Ishikawa (cell line): ENCODE results near the gene ARHGEF4.

Experiments
- CEBPB ChIP-seq: IDR thresholded peaks from 2 replicates; pipeline ENCODE4 v1.6.1; 2012
- CREB1 ChIP-seq: IDR thresholded peaks from 2 replicates; pipeline ENCODE4 v1.6.1; 2012; ENCODE audit warnings: low read depth
- EGR1 ChIP-seq: IDR thresholded peaks from 2 replicates; pipeline ENCODE4 v1.6.1; 2012
- EP300 ChIP-seq: IDR thresholded peaks from 2 replicates; pipeline ENCODE4 v1.6.1; 2012; ENCODE audit warnings: borderline replicate concordance
- FOXM1 ChIP-seq: IDR thresholded peaks from 2 replicates; pipeline ENCODE4 v1.6.1; 2012; ENCODE audit warnings: low read depth, borderline replicate concordance
- NFIC ChIP-seq: IDR thresholded peaks from 2 replicates; pipeline ENCODE4 v1.6.1; 2012
- RAD21 ChIP-seq: IDR thresholded peaks from 2 replicates; pipeline ENCODE4 v1.6.1; 2012; ENCODE audit warnings: low read depth
- TAF1 ChIP-seq: IDR thresholded peaks from 2 replicates; pipeline ENCODE4 v1.6.1; 2012; ENCODE audit warnings: low read depth, mild to moderate bottlenecking
- TCF12 ChIP-seq: IDR thresholded peaks from 2 replicates; pipeline ENCODE4 v1.6.1; 2012; ENCODE audit warnings: low read depth
- TEAD4 ChIP-seq: IDR thresholded peaks from 2 replicates; pipeline ENCODE4 v1.6.1; 2012
- USF1 ChIP-seq: IDR thresholded peaks from 2 replicates; pipeline ENCODE4 v1.6.1; 2012
- YY1 ChIP-seq: IDR thresholded peaks from 2 replicates; pipeline ENCODE4 v1.6.1; 2012; ENCODE audit warnings: low read depth
- ZBTB7A ChIP-seq: IDR thresholded peaks from 2 replicates; pipeline ENCODE4 v1.6.1; 2012; ENCODE audit warnings: low read depth
- TF ChIP-seq, protein P1 (sequence below): IDR thresholded peaks from 2 replicates; pipeline ENCODE4 v1.6.1; 2012; ENCODE audit warnings: low read depth, mild to moderate bottlenecking
- TF ChIP-seq, protein P2 (sequence below): IDR thresholded peaks from 2 replicates; pipeline ENCODE4 v1.6.1; 2012

ARHGEF4 gene

GRCh38 chr2:131050896-131051295 is 214.2 kb downstream of the ARHGEF4 start:
- TF ChIP-seq, protein P1, sequence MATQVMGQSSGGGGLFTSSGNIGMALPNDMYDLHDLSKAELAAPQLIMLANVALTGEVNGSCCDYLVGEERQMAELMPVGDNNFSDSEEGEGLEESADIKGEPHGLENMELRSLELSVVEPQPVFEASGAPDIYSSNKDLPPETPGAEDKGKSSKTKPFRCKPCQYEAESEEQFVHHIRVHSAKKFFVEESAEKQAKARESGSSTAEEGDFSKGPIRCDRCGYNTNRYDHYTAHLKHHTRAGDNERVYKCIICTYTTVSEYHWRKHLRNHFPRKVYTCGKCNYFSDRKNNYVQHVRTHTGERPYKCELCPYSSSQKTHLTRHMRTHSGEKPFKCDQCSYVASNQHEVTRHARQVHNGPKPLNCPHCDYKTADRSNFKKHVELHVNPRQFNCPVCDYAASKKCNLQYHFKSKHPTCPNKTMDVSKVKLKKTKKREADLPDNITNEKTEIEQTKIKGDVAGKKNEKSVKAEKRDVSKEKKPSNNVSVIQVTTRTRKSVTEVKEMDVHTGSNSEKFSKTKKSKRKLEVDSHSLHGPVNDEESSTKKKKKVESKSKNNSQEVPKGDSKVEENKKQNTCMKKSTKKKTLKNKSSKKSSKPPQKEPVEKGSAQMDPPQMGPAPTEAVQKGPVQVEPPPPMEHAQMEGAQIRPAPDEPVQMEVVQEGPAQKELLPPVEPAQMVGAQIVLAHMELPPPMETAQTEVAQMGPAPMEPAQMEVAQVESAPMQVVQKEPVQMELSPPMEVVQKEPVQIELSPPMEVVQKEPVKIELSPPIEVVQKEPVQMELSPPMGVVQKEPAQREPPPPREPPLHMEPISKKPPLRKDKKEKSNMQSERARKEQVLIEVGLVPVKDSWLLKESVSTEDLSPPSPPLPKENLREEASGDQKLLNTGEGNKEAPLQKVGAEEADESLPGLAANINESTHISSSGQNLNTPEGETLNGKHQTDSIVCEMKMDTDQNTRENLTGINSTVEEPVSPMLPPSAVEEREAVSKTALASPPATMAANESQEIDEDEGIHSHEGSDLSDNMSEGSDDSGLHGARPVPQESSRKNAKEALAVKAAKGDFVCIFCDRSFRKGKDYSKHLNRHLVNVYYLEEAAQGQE: no peak
- no peak for TF ChIP-seq TAF1
- TF ChIP-seq USF1: no peak
- TF ChIP-seq, protein P2, sequence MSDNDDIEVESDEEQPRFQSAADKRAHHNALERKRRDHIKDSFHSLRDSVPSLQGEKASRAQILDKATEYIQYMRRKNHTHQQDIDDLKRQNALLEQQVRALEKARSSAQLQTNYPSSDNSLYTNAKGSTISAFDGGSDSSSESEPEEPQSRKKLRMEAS: no peak
- no peak for TF ChIP-seq EGR1
- TF ChIP-seq CEBPB: no peak
- no peak for TF ChIP-seq YY1

- TF ChIP-seq ZBTB7A (no peak), FOXM1 (no peak), YY1 (no peak), EGR1 (no peak), RAD21 (no peak)
Measured at GRCh38 chr2:131052741-131053263, 216.1 kb downstream of the ARHGEF4 start.

GRCh38 chr2:131054488-131054887 is 217.8 kb downstream of the ARHGEF4 start:
- TF ChIP-seq EGR1 (no peak), NFIC (no peak), CREB1 (no peak), USF1 (no peak), RAD21 (no peak), TAF1 (no peak), CEBPB (no peak), ZBTB7A (no peak), FOXM1 (no peak), YY1 (no peak), EP300 (no peak), TCF12 (no peak), TEAD4 (no peak)
- TF ChIP-seq, protein P1: no peak
- TF ChIP-seq, protein P2: no peak

DNA sequence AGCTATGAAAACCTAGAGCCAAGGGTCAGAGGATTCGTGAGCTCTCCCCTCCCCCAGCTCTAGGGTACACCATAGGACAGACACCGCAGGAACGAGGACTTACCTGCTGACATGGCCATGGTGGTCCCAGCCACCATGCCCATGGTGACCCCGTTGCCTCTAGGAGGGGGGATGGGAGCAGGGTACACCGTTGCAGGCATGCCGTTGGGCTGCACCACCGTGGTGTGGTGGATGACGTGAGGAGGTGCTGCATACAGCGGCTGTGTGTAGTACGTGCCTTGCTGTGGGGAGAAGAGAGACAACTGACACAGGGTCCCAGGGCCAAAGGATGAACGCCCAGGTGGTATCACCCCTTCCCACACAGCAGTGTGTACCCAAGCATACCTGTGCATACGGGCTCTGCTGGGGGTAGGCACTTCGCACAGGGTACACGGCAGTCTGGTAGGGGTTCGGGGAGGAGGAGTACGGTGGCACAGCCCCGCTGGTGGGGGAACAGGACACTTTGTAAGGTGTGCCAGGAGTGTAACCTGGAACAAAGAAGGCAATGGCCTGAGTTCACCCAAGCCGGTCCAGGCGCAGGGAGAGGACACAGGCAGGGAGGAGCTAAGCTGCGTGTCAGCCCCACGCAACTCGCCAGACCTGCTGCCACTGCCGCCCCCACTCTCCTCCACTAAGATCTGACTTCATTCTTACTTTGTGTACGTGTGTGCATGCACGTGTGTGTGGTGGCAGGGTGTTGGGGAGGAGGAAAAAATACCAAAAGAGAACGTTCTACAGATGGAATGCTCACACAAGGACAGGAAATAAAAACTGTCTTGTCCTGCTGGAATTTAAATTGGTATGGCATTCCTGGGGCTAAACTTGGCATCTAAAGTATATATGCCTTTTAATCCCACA is 218.7 kb downstream of the ARHGEF4 start:
- TF ChIP-seq USF1 (no peak), CEBPB (no peak), EGR1 (no peak), TCF12 (no peak), FOXM1 (no peak), TAF1 (no peak), NFIC (no peak), YY1 (no peak), TEAD4 (no peak), RAD21 (no peak), ZBTB7A (no peak), EP300 (no peak), CREB1 (no peak)
- TF ChIP-seq, protein P2: no peak
- TF ChIP-seq, protein P1: no peak
